GM12878 (cell line): ENCODE data around the gene LRRC23. TPM values are rescaled to one million over a fixed set of nuclear protein-coding genes. Genes with fewer than 3 reads are reported as not detected.
A peak's percentile ranks its signal among the peaks of the same experiment; 100 is the strongest.

ENCODE experiments used
- CHD1 ChIP-seq: IDR thresholded peaks from 2 replicates; pipeline ENCODE4 v1.6.1; 2012; ENCODE audit warnings: low read depth, low read length, improper control_type of control experiment
- E2F4 ChIP-seq: IDR thresholded peaks from 2 replicates; pipeline ENCODE4 v1.6.1; 2012; ENCODE audit warnings: low read depth, low read length, improper control_type of control experiment
- ETV6 ChIP-seq, 2 experiments: fragments of 450-650 bp in 1 of 2; IDR thresholded peaks in 1 of 2; conservative IDR thresholded peaks in 1 of 2; 2 replicates each; pipeline ENCODE4 v1.6.1; 2014; ENCODE audit warnings: antibody characterized with exemption in 1 of 2, borderline replicate concordance in 1 of 2, low read depth in 1 of 2, mild to moderate bottlenecking in 1 of 2, moderate library complexity in 1 of 2
- FOS ChIP-seq: IDR thresholded peaks from 3 replicates; pipeline ENCODE4 v1.6.1; 2011; ENCODE audit warnings: borderline replicate concordance; ENCODE audit not compliant: insufficient read length; ENCODE audit errors: extremely low read depth
- GATAD2B ChIP-seq: fragments of 450-650 bp; conservative IDR thresholded peaks from 2 replicates; pipeline ENCODE4 v1.6.1; 2017; ENCODE audit warnings: low read depth, mild to moderate bottlenecking, moderate library complexity
- HDAC2 ChIP-seq: fragments of 200-600 bp; sonication (generic); IDR thresholded peaks from 2 replicates; pipeline ENCODE4 v1.6.1; 2017
- HDAC6 ChIP-seq: fragments of 200-600 bp; sonication (generic); IDR thresholded peaks from one replicate; pipeline ENCODE4 v1.8.0; 2017; ENCODE audit warnings: antibody characterized with exemption; ENCODE audit not compliant: unreplicated experiment
- HDGF ChIP-seq: fragments of 450-650 bp; IDR thresholded peaks from 2 replicates; pipeline ENCODE4 v1.6.1; 2016; ENCODE audit warnings: antibody characterized with exemption
- IRF3 ChIP-seq: fragments of 450-650 bp; IDR thresholded peaks from 2 replicates; pipeline ENCODE4 v1.6.1; 2014; ENCODE audit warnings: mild to moderate bottlenecking
- MAX ChIP-seq: IDR thresholded peaks from 2 replicates; pipeline ENCODE4 v1.6.1; 2012; ENCODE audit warnings: low read depth, low read length, improper control_type of control experiment
- NFIC ChIP-seq: IDR thresholded peaks from 2 replicates; pipeline ENCODE4 v1.6.1; 2012; ENCODE audit warnings: low read depth, mild to moderate bottlenecking, inconsistent platforms, low read length, moderate library complexity
- PKNOX1 ChIP-seq: fragments of 450-650 bp; IDR thresholded peaks from 2 replicates; pipeline ENCODE4 v1.6.1; 2016; ENCODE audit warnings: mild to moderate bottlenecking
- REST ChIP-seq: IDR thresholded peaks from 2 replicates; pipeline ENCODE4 v1.6.1; 2012; ENCODE audit warnings: mild to moderate bottlenecking, low read depth, low read length
- SREBF2 ChIP-seq: IDR thresholded peaks from 2 replicates; pipeline ENCODE4 v1.6.1; 2012; ENCODE audit warnings: mild to moderate bottlenecking, low read length
- ZBTB11 ChIP-seq: fragments of 450-650 bp; formaldehyde crosslinking; IDR thresholded peaks from 2 replicates; pipeline ENCODE4 v1.5.0; 2022; ENCODE audit warnings: mild to moderate bottlenecking, missing genetic modification characterization
- ZNF24 ChIP-seq: fragments of 450-650 bp; IDR thresholded peaks from 2 replicates; pipeline ENCODE4 v1.6.1; 2017; ENCODE audit warnings: antibody characterized with exemption, mild to moderate bottlenecking
- ZNF622 ChIP-seq: fragments of 450-650 bp; IDR thresholded peaks from 2 replicates; pipeline ENCODE4 v1.6.1; 2017; ENCODE audit warnings: mild to moderate bottlenecking, inconsistent platforms
- ZZZ3 ChIP-seq: IDR thresholded peaks from 2 replicates; pipeline ENCODE4 v1.6.1; 2011; ENCODE audit warnings: low read depth; ENCODE audit not compliant: control insufficient read depth, insufficient read length
- polyA plus RNA-seq, 11 experiments: library from polyadenylated mRNA; depleted of rRNA in 4 of 11; unstranded in 6 of 11; stranded (reverse) in 5 of 11; fragments of >200 nt; fragmentation: Nextera tagmentation in 4 of 11; fragmentation: Illumina TruSeq in 1 of 11; extraction: Ambion mirVana in 4 of 11; extraction: Trizol in 1 of 11; gene quantifications; 1 replicate in 1 of 11; 2 replicates in 10 of 11; pipeline versions ENCODE4 v1.2.1 to v1.2.3, GENCODE V29; 2011 to 2016; ENCODE audit warnings: inconsistent platforms in 2 of 11, missing spikeins in 2 of 11, low read depth in 1 of 11
- total RNA-seq, 4 experiments: library from RNA; depleted of rRNA in 3 of 4; stranded (reverse); fragments of >200 nt in 3 of 4; fragmentation: Illumina TruSeq in 1 of 4; extraction: Trizol in 1 of 4; gene quantifications; 2 replicates each; pipeline versions ENCODE4 v1.2.1 to v1.2.3, GENCODE V29; 2013 to 2021

LRRC23 gene
- total and polyA plus RNA-seq, 10 of the 15 experiments (the other 5 are each of a cell fraction or from before 2014, with no cell fraction given): 1.4 to 6.9 (median 3.4) TPM

DNA sequence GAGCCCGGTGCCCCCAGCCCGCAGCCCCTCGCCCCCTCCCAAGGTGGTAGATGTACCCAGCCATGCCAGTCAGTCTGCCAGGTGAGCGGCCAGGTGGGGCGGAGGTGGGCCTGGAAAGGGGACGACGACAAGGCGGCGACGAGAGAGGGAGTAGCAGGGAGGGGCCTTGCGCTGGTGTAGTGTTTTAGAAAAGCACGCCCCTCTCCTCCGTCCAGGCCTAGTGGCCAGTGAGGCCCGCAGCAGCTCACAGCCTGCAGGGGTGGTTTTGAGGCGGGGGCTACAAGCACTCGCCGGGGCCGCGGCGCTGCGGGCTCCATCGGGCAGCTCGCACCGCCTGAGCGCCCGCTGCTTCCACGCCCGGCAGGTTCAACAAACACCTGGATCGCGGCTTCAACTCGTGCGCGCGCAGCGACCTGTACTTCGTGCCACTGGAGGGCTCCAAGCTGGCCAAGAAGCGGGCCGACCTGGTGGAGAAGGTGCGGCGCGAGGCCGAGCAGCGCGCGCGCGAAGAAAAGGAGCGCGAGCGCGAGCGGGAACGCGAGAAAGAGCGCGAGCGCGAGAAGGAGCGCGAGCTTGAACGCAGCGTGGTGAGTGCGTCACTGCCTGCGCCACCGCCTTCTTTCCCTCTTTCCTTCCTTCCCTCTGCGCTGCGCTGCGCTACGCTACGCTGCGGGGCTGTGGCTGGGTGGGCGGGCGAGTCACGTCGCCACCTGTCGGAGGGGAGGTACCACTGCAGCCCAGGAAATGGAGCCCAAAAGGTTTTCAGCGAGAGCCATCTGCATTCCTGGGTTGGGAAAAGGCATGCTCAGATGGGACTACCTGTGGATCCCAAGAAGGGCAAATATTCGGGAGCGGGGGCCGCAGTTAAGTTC is 33.1 kb downstream of the LRRC23 start (continued):
- TF ChIP-seq IRF3 (no peak), GATAD2B (peak; percentile 69), NFIC (no peak), HDAC2 (no peak), ZZZ3 (no peak), HDGF (peak; percentile 93), PKNOX1 (peak; percentile 40; the same call in 1 of the 2 replicates), MAX (peak; percentile 72), HDAC6 (peak; percentile 19), SREBF2 (peak; percentile 46; the same call in 1 of the 2 replicates), FOS (no peak), CHD1 (no peak), E2F4 (peak; percentile 72; the same call in 1 of the 2 replicates), ZNF622 (no peak), ZNF24 (no peak), ETV6 (conservative IDR thresholded peaks at IDR 0.05 in 1 of 2, IDR thresholded peaks at IDR 0.05 in 1 of 2; ENCODE audit: borderline replicate concordance in 1 of 2, low read depth in 1 of 2) (no peak), REST (no peak), ZBTB11 (CRISPR knock-in tag) (no peak)
